HG03469 (cell line): ENCODE results near the gene RAB44.
"Not testable (repeated sequence)": the region's sequence is repeated elsewhere in the genome, so short reads cannot be mapped to it uniquely, and the experiment has no call there.

Experiments
- ATAC-seq: cut with Tn5 transposase; IDR thresholded peaks from one replicate; pipeline ENCODE4 v1.9.1; 2021; ENCODE audit warnings: mild to moderate bottlenecking, moderate library complexity, moderate number of reproducible peaks; ENCODE audit not compliant: unreplicated experiment

RAB44 gene

GRCh38 chr6:36703982-36704381, 6.4 kb downstream of the RAB44 start:
- no peak for ATAC-seq

- ATAC-seq, result not testable (repeated sequence)
Observed at GRCh38 chr6:36704961-36705577, 7.4 kb downstream of the RAB44 start.

- no peak for ATAC-seq
Observed at GRCh38 chr6:36706339-36706738, 8.7 kb downstream of the RAB44 start.

GRCh38 chr6:36712816-36713215, 15.2 kb downstream of the RAB44 start:
- ATAC-seq, result no peak

GRCh38 chr6:36713846-36714245, 16.2 kb downstream of the RAB44 start:
- no peak for ATAC-seq

- no peak for ATAC-seq
Observed at GRCh38 chr6:36714511-36714910, 16.9 kb downstream of the RAB44 start.

- ATAC-seq, result no peak
Observed at GRCh38 chr6:36715469-36715868, 17.8 kb downstream of the RAB44 start.

GRCh38 chr6:36716476-36717093, 19.0 kb downstream of the RAB44 start:
- no peak for ATAC-seq

- no peak for ATAC-seq
Observed at GRCh38 chr6:36717231-36717825, 19.7 kb downstream of the RAB44 start.

GRCh38 chr6:36717871-36718540, 20.4 kb downstream of the RAB44 start:
- no peak for ATAC-seq

- no peak for ATAC-seq
Observed at GRCh38 chr6:36718560-36718959, 20.9 kb downstream of the RAB44 start.

- ATAC-seq, result no peak
Observed at GRCh38 chr6:36719126-36719525, 21.5 kb downstream of the RAB44 start.

- ATAC-seq, result no peak
Observed at GRCh38 chr6:36720251-36721141, 22.9 kb downstream of the RAB44 start.

GRCh38 chr6:36721369-36722140, 23.9 kb downstream of the RAB44 start:
- no peak for ATAC-seq

GRCh38 chr6:36722365-36722764, 24.7 kb downstream of the RAB44 start:
- ATAC-seq, result no peak

- ATAC-seq, result no peak
Observed at GRCh38 chr6:36722879-36723278, 25.3 kb downstream of the RAB44 start.

GRCh38 chr6:36723992-36724391, 26.4 kb downstream of the RAB44 start:
- not testable (repeated sequence) for ATAC-seq

GRCh38 chr6:36724514-36725390, 27.1 kb downstream of the RAB44 start:
- no peak for ATAC-seq

- no peak for ATAC-seq
Observed at GRCh38 chr6:36725581-36725980, 28.0 kb downstream of the RAB44 start.
